ENCODE results near the gene ACACA.

DNA sequence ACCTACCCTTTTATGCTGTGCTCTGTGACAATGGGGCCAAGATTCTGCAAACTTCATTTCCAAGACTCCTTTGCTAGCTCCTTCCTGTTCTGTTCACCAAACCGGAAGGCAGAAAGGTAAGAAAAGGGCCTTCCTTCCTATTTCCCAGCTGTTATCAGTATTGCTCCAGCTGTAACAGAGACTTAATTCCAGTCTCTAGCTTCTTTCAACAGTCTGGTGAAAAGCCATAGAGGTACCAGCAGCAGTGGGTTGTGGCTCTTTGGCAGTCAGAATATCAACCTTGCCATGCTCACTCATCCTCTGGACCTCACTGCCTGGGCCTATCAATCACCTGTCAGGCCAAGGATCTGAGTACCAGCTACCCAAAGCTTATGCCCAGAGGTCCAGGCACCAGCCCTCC, 120.2 kb downstream of the ACACA start:
- TF ChIP-seq EP300 (IDR thresholded peaks at IDR 0.05) (no peak), POLR2A (IDR thresholded peaks at IDR 0.05) (no peak)
- TF ChIP-seq, protein P1, sequence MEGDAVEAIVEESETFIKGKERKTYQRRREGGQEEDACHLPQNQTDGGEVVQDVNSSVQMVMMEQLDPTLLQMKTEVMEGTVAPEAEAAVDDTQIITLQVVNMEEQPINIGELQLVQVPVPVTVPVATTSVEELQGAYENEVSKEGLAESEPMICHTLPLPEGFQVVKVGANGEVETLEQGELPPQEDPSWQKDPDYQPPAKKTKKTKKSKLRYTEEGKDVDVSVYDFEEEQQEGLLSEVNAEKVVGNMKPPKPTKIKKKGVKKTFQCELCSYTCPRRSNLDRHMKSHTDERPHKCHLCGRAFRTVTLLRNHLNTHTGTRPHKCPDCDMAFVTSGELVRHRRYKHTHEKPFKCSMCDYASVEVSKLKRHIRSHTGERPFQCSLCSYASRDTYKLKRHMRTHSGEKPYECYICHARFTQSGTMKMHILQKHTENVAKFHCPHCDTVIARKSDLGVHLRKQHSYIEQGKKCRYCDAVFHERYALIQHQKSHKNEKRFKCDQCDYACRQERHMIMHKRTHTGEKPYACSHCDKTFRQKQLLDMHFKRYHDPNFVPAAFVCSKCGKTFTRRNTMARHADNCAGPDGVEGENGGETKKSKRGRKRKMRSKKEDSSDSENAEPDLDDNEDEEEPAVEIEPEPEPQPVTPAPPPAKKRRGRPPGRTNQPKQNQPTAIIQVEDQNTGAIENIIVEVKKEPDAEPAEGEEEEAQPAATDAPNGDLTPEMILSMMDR (IDR thresholded peaks at IDR 0.05), result no peak

Data from suprapubic skin (tissue), 3 donors.